Stimulated activated naive CD4-positive, alpha-beta T cell (primary cell): ENCODE results near the gene SPRYD4.
"Not testable (repeated sequence)": the region's sequence is repeated elsewhere in the genome, so short reads cannot be mapped to it uniquely, and the experiment has no call there.

Experiments
- DNase-seq, 6 experiments: peaks; one replicate each; lab custom pipeline; 2025; lab: John Stamatoyannopoulos, UW

Gene SPRYD4

DNA sequence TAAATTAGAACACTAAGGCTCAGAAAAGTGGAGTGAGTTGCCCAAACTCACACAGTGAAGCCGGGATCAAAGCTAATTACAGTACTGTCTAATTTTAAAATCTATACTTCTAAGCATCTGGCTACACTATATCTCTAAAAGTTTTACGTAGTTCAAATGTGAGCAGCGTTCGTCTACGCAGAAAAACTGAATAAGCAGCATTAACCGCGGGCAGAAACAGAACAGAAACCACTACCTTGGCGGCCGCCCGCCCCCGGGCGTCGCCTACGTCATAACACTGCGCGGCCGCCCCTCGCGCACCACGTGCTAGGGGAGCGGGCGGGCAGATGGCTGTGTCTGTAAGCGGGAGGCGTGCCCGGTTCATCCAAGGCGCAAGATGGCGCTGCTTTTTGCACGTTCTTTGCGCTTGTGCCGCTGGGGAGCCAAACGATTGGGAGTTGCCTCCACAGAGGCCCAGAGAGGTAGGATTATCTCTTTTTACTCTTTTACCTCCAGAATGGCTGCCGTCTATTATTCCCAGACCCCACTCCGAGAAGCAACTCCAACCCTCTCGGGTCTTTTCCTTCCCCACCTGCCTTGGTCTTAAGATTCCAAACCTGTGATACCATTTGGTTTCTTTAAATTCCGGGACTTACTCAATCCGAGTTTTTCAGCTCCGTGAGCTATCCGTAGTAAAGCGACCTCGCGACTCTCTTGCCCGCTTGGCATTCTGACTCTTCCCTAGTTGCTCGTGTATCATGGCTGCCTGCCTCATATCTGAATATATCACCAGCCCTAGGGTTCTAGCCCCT is at the start of gene SPRYD4:
SPRYD4 (plus strand) TSS at position 363 of the 791 bp plus-strand sequence; CDS start at position 377, 14 bp downstream.
- DNase-seq: peak; percentile 87 to 94 (median 90)

DNA sequence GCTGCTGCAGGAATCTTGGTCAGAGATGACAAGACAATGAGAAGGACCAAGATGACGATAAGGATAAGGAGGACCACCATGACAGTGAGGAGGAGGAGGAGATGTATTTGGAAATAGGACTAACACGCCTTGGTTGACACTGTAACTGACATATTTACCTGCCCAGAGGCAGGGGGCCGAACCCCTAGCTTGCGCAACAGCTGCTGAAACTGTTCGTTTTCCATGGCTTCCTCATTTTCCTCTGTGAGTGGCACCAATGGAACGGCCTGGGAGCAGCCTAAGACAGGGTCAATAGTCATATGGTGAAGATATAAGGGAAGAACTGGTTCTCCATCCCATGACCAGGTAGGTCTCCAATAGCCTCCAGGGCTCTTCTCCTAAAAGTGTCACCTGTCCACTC is 48.0 kb upstream of the SPRYD4 start:
- DNase-seq: no peak

DNA sequence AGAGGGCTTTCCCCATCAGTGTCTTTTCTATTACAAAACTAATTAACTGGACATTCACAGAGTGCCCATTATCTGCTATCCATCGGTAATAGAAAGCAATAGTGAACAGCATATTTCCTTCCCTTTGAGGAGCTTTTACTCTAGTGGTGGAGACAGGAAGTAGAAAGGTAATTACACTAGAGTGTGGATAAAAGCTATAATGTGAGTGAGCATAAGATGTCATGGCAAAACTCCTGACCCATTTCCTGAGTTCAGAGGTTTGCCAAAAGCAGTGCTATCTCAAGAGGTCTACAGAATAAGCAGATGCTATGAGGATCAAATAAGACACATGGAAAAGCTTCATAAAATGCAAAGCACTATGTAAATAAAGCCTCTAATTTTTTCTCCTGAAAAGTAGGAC is 43.2 kb upstream of the SPRYD4 start:
- peak in 2 of 6 experiments; percentile 24 to 31 for DNase-seq

DNA sequence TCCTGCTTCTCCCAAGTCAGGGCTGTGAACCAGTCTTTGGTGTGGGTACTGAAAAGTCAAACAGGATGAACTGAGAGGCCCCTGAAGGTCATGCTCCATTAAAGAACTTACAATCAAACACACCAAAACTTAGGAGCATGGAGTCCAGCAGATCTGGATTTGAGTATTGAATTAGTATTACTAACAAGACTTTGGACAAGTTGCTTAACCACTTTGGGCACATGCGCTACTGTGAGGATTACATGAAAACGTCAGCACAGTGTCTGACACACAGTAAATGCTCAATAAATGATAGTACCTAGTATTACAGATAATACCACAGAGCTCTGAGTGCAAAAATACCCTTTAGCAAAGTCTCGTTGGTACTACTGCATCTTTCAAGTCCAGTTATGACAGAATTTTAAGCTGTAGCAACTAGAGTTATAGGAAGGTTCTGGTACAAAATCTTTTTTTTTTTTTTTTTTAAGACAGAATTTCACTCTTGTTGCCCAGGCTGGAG is 42.4 kb upstream of the SPRYD4 start:
- no peak for DNase-seq

DNA sequence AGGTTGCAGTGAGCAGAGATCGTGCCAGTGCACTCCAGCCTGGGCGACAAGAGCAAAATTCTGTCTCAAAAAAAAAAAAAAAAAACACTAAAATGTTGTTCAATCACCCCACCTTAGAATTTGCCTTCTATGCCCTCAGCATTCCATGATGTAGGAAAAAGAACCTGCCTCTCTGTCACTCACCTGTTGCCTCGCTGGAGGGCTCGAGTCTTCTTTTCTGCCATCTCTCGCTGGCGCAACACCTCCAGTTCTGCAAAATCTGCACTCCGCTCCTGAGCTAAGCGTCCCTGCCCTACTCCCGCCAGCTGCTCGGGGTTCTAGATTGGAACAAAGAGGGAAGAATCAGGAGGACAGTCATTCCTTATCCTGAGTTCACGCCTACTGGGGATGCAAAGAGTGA is 37.1 kb upstream of the SPRYD4 start:
- DNase-seq: no peak

DNA sequence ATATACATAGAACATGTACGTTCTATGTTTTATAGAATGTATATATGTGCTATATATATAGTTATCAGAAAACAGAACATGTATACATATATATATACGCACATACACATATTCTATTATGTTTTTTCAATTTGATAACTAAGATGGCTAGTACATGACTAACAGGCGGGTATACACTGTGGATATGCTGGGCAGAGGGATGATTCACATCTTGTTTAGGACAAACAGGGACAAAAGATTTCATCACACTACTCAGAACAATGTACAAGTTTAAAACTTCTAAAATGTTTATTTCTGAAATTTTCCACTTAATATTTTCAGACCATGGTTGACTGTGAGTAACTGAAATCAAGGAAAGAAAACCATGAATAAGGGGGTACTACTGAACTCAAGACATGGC is 36.5 kb upstream of the SPRYD4 start:
- DNase-seq: no peak

DNA sequence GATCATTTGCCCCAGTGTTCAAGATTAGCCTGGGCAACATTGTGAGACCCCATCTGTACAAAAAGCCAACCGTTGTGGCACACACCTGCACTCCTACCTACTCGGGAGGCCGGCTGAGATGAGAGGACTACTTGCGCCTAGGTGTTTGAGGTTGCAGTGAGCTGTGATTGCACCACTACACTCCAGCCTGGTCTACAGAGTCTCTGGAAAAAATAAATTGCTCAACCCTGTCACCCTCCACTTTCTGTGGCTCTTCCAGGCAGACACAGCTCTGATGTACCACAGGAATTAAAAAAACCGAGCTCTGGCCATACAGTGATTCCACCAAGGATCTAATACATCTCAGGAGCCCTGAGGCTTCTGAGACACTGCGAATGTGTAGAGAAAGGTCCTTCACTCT is 33.5 kb upstream of the SPRYD4 start:
- DNase-seq: no peak

DNA sequence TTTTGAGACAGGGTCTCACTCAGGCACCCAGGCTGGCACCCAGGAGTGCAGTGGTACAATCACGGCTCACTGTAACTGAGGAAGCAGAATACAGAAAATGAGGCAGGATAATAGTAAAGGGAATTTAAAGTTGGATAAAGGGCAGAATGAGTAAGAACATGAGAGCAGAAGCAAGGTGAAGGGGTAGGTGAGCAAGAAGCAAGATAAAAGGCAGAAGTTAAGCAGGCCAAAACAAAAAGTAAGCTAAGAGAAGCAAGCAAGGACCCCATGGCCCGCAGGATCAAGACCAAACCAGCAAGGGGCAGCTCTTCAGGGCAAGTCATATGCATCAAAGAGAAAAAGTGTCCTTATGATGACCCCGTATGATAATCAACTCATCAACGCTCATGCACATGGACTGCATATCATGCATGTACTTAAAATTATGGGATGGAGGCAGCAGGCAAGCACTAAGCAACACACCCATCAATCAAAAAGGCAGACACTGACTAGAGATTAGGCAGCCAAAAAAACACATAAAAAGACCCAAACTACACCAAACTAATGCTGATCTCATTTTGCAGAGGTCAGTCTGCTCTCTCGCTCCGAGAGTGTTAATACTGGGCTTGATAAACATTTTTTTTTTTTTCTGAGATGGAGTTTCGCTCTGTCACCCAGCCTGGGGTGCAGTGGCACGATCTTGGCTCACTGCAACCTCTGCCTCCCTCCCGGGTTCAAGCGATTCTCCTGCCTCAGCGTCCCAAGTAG is 30.8 kb upstream of the SPRYD4 start:
- DNase-seq: no peak

DNA sequence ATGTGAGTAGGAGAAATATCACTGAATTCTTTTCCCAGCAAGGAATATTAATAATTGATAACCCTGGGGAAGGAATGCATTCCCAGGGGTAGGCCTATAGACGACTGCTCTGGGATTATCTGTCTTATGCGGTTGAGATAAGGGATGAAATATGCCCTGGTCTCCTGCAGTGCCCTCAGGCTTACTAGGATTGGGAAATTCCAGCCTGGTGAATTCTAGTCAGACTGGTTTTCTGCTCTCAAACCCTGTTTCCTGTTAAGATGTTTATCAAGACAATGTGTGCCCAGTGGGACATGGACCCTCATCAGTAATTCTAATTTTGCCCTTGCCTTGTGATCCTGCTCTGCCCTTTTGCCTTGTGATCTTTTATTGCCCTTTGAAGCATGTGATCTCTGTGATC is 25.2 kb upstream of the SPRYD4 start:
- DNase-seq: not testable (repeated sequence)

DNA sequence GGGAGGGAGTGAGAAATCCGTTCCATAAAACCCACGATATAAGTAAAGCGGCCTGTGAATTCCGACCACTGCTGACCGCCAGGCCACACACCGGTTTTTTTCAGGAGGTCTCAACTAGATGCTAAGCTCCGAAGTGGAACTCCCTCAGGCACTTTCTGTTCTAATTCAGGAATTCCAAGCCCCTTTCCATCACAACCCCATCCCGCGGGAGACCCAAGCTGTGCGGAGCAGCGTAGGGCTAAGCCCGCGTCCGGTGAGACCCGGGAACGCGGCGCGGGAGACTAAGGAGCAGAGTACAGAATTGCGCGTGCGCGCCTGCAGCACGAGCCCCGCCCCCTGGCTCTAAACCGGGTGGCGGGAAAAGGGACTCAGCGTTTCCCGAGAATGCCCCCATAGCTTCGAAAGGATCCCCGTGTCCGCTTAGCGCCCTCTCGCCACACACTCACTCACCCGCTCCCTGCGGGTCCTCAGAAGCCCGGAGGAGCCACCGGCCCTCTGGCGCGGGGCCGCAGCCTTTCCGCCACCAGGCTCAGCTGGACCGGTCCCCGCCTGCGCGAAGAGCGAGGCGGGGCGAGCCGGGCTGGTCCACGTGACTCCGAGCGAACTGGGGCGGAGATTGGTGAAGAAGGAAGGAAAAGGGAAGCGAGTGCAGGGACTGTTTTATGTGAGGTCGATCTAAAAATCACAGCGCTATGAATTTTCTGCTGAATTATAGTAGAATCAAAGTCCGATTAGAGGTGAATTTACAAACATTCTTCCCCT is 19.3 kb upstream of the SPRYD4 start, which contains the start of gene TIMELESS:
TIMELESS (minus strand) TSS at position 567 of the 762 bp plus-strand sequence. CDS start 15,256 bp downstream, outside the sequence.
- DNase-seq: peak; percentile 70 to 92 (median 81)

DNA sequence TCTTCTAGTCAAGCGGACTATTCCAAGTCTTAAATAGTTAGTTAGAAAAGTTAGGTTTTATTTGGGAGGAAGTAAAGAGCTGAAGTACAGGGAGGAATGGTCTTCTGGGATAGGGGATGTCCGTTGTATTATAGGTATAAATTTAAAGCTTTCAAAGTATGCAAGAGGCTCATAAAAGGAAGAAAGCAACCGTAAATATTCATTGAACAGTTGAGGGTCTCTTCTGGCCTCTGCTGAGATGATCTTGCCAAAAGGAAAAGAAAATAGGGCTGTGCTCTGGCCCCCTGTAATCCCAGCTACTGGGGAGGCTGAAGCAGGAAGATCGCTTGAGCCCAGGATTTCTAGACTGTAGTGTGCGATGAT is 18.8 kb upstream of the SPRYD4 start:
- DNase-seq: no peak

DNA sequence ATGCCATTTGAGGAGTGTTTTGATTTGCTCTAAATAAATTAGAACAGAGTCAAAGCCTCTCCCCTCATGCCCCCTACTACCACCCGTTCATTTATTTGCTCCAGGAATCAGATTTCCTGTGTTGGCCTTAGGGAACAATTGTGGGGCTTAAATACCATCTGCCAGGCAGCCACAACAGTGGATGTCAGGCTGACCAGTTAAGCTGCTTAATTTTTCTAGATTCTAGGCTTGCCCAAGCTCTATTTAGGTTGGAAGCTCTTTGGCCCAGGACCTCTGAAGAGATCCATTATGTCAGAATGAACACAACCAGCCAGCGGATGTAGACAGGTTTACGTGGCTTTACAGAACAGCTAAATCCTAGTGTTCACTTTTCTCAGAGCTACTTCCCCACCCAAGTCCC is 18.1 kb upstream of the SPRYD4 start:
- DNase-seq: no peak

DNA sequence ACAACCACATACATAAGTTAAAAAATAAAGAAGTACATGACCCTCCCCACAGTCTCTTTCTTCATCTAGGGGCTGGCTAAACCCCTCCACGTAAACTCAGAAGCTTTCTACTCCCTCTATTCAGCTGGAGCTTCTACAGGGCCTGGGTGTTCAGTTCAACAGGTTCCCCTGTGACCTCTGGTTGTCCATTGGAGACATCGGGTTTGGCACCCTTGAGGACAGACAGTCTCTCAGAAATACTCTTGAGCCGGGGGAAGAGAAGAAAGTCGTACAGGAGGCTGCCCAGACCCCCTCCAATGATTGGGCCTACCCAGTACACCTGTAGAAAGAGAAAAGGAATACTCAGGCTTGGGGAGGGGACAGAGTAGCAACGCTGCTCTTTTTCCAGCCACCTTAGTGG is 17.2 kb upstream of the SPRYD4 start:
- no peak for DNase-seq

DNA sequence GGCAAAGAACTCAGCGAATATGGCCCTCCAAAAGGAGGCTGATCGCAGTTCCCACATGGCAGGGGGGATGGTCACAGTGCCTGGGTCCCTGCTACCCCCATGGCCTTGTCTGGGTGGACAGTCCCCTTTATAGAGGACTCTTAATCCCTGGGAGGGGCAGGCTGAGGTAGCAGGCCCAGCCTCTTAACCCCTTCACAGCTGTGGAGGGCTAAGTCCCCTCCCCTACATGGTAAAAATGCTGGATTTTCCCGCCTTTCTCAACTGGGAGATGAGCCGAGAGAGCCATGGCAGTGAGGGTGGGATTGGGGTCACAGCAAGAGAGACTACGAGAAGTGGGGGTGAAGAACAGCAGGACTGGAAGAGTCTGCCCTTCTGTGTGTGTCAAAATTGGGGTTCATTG is 13.8 kb upstream of the SPRYD4 start, which contains the start of gene MIP:
MIP (minus strand) TSS at position 101 of the 400 bp plus-strand sequence; CDS start at position 57, 44 bp downstream.
- no peak for DNase-seq

DNA sequence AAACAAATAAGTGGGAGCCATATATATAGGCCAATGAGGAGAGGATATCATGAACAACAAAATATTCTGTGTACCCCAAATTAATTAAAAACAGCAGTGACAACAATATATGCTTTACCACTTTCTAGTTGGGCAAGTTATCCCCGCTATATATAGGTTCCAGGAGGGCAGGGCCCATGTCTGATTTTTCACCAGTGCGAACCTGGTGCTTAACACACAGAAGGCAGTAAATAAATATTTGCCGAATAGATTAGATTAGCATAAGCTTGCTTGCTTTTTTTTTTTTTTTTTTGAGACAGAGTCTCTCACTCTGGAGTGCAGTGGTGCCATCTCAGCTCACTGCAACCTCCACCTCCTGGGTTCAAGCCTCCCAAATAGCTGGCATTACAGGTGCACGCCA is 10.6 kb upstream of the SPRYD4 start:
- no peak for DNase-seq

DNA sequence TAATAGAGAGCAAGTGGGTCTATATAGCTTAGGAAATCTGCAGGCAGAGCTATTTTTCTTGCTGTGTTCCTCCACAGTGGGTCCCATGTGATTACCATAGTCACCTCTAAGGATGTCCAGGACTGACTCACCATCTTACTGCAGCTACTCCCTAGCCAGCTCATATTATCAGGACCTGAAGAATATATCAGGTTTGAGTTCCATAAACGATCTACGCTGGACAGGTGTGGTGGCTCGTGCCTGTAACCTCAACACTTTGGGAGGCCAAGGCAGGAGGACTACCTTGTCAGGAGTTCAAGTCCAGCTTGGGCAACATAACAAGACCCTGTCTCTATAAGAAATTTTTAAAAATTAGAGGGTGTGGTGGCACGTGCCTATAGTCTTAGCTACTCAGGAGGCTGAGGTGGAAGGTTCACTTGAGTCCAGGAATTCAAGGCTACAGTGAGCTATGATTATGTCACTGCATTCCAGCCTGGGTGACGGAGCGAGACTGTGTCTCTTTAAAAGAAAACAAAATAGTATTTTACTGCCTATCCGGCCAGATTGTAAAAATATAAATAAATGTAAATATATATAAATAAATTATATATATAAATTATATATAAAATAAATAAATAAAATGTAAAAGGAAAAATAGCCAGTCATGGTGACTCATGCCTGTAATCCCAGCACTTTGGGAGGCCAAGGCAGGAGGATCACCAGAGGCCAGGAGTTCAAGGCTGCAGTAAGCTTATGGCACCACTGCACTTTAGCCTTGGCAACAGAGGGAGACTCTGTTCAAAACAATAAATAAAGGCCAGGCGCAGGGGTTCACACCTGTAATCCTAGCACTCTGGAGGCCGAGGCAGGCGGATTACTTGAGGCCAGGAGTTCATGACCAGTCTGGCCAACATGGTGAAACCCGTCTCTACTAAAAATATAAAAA is 6.9 kb upstream of the SPRYD4 start:
- no peak for DNase-seq

DNA sequence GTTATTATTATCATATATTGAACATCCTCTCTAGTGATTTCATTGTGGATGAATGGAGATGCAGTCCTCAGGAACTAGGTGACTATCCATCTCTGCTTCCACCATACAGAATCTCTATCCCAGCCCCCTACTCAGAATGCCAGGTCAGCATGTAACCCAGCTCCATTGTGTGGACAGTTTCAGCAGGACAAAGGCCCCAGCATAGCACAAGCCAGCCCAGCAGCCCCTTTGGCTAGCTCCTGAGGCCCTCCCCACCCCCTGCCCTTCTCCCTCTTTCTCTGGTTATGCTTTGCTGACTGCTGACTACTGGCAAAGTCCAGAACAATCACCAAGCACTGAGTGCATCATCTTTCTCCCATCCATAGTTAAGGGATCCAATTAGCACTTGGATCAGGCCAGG is 5.8 kb upstream of the SPRYD4 start:
- no peak for DNase-seq

DNA sequence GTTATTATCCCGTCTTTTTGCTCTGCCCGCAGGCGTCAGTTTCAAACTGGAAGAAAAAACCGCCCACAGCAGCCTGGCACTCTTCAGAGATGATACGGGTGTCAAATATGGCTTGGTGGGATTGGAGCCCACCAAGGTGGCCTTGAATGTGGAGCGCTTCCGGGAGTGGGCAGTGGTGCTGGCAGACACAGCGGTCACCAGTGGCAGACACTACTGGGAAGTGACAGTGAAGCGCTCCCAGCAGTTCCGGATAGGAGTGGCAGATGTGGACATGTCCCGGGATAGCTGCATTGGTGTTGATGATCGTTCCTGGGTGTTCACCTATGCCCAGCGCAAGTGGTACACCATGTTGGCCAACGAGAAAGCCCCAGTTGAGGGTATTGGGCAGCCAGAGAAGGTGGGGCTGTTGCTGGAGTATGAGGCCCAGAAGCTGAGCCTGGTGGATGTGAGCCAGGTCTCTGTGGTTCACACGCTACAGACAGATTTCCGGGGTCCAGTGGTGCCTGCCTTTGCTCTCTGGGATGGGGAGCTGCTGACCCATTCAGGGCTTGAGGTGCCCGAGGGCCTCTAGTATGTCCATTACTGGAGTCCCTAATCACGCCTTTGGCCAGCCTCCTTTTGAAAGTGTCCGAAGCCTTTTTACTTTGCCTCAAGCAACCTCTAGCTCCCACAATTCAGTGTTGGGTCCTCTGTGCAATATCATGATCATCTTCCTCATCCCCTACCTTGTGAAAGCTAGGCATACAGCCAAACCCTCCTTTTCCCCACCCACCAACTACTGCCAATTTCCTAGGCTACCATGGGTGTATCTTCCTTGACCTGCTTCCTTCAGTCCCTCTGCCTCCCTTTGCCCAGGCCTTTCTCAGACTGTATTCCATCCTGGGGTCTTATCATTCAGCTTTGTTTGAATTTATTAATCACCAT is 891 bp downstream of the SPRYD4 start:
- peak in 1 of 6 experiments; percentile 32 for DNase-seq

DNA sequence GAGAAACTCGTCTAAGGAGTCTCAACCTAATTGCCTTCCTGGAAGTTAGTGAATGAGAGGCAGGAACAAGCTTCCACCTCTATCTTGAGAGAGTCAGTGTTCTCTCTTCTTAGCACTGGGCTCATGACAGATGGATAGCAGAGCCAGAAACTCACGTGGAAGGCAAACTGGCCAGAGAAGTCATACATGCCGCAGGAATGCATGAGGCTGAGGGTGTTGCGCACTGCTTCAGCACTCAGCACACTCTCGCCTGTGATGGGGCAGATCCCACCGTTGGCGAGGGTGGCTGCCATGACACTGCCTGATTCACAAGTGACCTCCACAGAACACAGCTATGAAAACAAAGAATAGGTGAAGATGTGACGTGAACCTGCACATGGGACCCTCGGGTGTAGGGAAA is 6.0 kb downstream of the SPRYD4 start:
- no peak for DNase-seq

DNA sequence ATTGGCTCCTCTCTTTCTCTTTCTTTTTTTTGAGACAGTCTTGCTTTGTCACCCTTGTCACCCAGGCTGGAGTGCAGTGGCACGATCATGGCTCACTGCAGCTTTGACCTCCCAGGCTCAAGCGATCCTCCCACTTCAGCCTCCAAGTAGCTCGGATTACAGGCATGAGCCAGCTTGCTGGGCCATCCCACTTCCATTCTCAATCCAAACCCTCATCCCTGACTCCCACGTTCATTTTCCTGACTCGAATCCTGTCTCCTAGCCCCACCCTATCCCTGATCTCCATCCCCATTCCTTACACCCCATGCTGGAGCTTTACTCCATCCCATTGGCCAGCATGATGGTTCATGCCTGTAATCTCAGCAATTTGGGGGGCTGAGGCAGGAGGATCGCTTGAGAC is 7.8 kb downstream of the SPRYD4 start:
- no peak for DNase-seq
